ENCODE measurements around the gene LMO1. TPM values are rescaled to one million over a fixed set of nuclear protein-coding genes. Genes with fewer than 3 reads are reported as not detected.

LMO1 gene
- total RNA-seq, 4 donors from 2014 or later = not detected

DNA sequence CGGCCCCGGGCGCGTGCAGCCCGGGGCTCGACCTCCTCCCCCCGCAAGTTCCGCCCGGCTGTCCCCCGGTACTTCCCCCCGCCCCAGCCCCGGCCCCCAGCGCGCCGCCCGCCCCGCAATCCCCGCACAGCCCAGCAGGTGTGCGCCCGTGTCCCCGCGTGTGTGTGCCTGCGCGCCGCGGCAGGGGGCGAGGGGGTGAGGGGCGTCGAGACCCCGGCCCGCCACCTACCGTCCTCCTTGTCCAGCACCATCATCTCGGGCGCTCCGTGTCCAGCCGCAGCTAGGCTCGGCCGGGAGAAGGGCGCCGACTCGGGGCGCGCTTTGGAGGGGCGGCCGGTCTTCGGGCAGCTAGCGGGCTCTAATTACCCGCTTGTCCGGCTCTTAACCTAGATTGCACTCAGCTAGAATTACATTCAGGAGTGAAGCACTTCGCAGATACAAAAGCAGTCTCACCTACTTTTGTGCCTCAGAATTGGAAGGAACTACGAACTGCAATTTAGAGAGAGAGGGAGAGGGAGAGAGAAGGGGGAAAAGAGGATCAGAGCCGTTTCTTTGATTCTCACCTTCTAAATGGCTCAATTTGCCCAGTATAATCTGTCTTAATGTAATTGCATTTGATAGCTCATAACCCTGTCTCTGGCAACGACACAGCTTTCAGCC lies 439 bp downstream of the LMO1 start:
- TF ChIP-seq, protein P1, sequence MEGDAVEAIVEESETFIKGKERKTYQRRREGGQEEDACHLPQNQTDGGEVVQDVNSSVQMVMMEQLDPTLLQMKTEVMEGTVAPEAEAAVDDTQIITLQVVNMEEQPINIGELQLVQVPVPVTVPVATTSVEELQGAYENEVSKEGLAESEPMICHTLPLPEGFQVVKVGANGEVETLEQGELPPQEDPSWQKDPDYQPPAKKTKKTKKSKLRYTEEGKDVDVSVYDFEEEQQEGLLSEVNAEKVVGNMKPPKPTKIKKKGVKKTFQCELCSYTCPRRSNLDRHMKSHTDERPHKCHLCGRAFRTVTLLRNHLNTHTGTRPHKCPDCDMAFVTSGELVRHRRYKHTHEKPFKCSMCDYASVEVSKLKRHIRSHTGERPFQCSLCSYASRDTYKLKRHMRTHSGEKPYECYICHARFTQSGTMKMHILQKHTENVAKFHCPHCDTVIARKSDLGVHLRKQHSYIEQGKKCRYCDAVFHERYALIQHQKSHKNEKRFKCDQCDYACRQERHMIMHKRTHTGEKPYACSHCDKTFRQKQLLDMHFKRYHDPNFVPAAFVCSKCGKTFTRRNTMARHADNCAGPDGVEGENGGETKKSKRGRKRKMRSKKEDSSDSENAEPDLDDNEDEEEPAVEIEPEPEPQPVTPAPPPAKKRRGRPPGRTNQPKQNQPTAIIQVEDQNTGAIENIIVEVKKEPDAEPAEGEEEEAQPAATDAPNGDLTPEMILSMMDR (IDR thresholded peaks at IDR 0.05) = no peak
- no peak for DNase-seq (ENCODE audit: low spot score)
- ATAC-seq (ENCODE audit: low FRiP score) = peak; percentile 9

DNA sequence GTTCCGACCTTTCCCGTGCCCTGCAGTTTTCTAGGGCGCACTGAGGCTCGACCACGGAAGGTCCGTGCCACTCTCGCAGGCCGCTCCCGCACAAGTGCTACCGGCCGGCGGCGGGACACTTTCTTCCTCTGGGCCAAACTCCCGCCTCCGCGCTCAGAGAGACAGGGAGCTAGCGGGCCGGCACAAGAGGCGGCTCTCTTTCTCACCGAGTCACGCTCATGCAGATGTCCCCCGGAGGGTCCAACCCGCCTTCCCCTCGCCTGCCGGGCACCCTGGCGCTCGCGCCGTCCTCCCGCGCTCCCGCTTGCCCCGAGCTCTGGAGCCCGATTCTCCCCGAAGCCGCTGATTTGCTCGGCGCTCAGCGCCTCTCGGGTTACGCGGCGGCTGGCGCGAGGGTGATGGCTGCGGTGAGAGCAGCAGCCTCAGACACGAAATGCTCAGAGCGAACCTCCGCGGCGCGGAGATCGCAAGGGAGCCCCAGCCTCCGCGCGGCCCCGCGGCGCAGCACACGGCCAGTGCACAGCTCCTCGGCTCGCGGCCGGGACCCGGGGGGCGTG lies 1.0 kb downstream of the LMO1 start:
- no peak for DNase-seq (ENCODE audit: low spot score)
- TF ChIP-seq, protein P1 (IDR thresholded peaks at IDR 0.05) = no peak
- peak; percentile 66 for ATAC-seq (ENCODE audit: low FRiP score)

DNA sequence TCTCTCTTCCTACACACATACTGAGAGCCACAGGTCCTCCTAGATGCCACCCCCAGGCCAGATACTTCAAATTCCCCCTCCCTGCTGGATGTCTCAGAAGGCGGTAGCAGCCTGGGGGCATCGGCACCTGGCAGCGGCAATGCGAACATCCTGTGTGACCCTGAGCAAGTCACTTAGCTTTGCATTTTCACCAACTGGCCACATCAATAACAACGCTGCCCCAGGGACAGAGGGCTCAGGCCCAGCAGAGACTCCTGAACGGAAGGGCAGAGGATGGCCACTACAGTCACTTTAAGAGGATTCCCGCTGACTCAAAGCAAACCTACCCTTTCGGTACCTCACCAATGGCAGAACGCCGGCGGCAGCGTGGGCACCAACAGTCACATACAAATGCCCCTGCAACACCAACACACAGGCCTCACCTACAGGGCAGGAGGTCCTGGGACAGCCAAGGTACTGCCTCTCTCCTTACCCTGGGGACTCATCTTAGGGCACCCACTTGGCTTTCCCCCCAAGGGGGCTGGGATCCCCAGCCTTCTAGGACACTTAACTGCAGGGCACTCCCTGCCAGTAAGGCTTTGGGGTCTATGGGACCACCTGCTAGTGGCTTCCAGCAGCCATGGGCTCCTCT lies 1.6 kb downstream of the LMO1 start:
- ATAC-seq (ENCODE audit: low FRiP score) (no peak), DNase-seq (ENCODE audit: low spot score) (no peak)
- TF ChIP-seq, protein P1 (IDR thresholded peaks at IDR 0.05) = no peak

DNA sequence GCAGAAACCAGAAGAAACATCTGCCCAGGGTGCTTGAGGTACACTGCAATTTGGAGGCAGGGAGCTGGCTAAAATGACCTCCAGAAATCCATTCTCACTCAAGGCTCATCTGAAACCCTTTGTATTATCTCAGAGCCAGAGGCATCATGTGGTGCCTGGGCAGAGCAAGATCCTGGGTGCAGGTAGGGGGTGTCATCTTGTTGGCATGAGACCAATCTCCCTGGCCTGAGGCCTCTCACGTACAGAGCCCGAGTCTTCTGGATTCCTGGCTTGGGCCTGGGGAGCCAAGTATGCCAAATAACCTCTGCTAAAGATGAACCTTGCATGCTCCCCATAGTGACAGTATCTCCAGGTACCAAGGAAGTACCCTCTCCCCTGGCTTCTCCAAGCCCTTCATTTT lies 2.4 kb downstream of the LMO1 start:
- ATAC-seq (ENCODE audit: low FRiP score) = no peak
- no peak for DNase-seq (ENCODE audit: low spot score)
- TF ChIP-seq, protein P1 (IDR thresholded peaks at IDR 0.05) = no peak

DNA sequence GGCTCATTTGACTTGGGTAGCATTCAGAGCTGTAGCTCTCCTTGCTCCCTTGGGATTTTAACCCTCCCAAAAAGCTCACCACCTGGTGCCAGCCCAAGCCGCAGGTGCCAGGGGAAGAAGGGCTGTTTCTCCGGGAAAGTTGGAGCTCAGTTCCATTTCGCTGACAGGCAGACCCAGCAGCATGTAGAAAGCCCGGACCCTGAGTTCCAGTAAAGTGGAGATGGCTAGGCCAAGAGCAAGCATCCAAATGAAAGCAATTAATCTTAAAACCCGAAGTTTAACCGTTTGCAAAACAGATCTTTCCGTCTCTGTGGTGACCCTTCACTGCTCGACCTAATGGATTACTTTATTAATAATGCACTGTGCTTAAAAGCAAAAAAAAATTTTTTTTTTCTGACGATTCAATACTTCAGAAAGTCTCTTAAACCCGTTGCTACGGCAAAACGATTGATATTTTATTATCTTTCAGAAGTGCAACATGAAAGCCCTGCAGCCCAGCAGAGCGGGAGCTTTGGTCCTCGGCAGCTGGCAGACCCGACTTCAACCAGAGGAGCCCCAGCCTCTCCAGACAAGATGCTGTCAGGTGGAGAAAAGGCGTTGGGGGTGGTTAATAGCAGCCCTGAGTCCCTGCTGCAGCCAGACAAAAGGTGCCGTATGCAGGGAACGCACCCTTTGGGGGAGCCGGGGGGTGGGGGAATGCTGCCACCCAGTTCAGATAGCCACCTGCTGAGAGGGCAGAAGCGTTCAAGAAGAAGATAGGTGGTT lies 3.3 kb downstream of the LMO1 start:
- TF ChIP-seq, protein P1 (IDR thresholded peaks at IDR 0.05) = no peak
- DNase-seq (ENCODE audit: low spot score) = no peak
- ATAC-seq (ENCODE audit: low FRiP score) = no peak

DNA sequence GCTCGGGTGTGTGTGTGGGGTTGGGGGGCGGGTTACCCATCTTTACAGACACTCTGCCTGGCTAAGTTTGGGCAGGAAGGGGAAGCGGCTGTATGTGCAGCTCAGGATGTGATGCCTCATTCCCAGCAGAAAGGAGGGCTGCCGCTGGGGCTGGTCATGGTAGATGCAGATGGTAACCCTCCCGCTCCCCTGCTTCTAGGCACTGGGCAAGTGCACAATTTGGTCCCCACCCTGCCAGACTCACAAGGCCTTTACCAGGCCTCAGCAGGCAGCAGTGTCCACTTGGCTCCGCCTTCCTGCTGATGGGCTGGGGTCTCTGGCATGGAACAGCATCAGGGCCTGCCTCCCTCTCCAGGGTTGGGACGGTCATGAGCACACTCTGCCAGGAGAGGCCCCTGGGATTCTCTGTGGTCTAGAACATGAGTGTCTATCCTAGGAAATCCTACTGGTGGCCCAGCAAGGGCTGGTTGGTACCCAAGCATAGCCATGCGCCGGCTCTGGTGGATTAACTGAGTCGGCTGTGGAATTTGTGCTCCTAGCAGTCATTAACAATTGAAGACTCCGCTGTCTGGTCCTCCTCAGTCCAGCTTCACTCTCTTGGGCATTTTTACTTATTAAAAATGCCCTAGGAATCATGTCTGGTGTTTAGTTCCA lies 4.2 kb downstream of the LMO1 start:
- ATAC-seq (ENCODE audit: low FRiP score) (no peak), DNase-seq (ENCODE audit: low spot score) (no peak)
- TF ChIP-seq, protein P1 (IDR thresholded peaks at IDR 0.05) = no peak
